ENCODE results near the gene PRR12.

GRCh38 chr19:49635530-49636232 is 44.7 kb downstream of the PRR12 start:
- TF ChIP-seq CTCF (optimal IDR thresholded peaks at IDR 0.05 in 1 of 3, IDR thresholded peaks at IDR 0.05 in 1 of 3, conservative IDR thresholded peaks at IDR 0.05 in 1 of 3; ENCODE audit: extremely low read depth in 1 of 3, insufficient read depth in 2 of 3, low read length in 3 of 3) (peak in 2 of 3 experiments; percentile 13 to 26), EZH2 (IDR thresholded peaks at IDR 0.05; ENCODE audit: low read length) (no peak)

Data from keratinocyte (primary cell).